Mesodermal cell (in vitro differentiated cells): ENCODE data around the gene EEF2.
A peak's percentile ranks its signal among the peaks of the same experiment; 100 is the strongest.
"Not testable (repeated sequence)": the region's sequence is repeated elsewhere in the genome, so short reads cannot be mapped to it uniquely, and the experiment has no call there.

Source experiments
- H3K27ac ChIP-seq: 2 replicates; pipeline ENCODE4 v1.7.0; 2013; ENCODE audit warnings: mild to moderate bottlenecking, low read depth, low read length, moderate library complexity; ENCODE audit not compliant: severe bottlenecking
- H3K36me3 ChIP-seq: 2 replicates; pipeline ENCODE4 v1.7.1; 2013; ENCODE audit warnings: mild to moderate bottlenecking, low read length, moderate library complexity; ENCODE audit not compliant: control insufficient read depth, insufficient read depth
- H3K4me1 ChIP-seq: one replicate; pipeline ENCODE4 v1.7.1; 2013; ENCODE audit warnings: mild to moderate bottlenecking, low read length; ENCODE audit not compliant: insufficient read depth, control insufficient read depth, poor library complexity, severe bottlenecking
- H3K4me3 ChIP-seq: 2 replicates; pipeline ENCODE4 v1.7.0; 2013; ENCODE audit warnings: low read length, control low read depth, mild to moderate bottlenecking; ENCODE audit not compliant: insufficient read depth, poor library complexity, severe bottlenecking; ENCODE audit errors: extremely low read depth
- H3K9me3 ChIP-seq: 2 replicates; pipeline ENCODE4 v1.7.1; 2013; ENCODE audit warnings: mild to moderate bottlenecking, low read length, moderate library complexity; ENCODE audit not compliant: control insufficient read depth
- WGBS, 2 experiments: methylation state at CpG; one replicate each; pipeline ENCODE4 v1.1.5; 2013; ENCODE audit warnings: missing lambda C conversion rate in 2 of 2; ENCODE audit not compliant: insufficient coverage in 2 of 2; 5-methylcytosine and 5-hydroxymethylcytosine counted together

EEF2 gene

DNA sequence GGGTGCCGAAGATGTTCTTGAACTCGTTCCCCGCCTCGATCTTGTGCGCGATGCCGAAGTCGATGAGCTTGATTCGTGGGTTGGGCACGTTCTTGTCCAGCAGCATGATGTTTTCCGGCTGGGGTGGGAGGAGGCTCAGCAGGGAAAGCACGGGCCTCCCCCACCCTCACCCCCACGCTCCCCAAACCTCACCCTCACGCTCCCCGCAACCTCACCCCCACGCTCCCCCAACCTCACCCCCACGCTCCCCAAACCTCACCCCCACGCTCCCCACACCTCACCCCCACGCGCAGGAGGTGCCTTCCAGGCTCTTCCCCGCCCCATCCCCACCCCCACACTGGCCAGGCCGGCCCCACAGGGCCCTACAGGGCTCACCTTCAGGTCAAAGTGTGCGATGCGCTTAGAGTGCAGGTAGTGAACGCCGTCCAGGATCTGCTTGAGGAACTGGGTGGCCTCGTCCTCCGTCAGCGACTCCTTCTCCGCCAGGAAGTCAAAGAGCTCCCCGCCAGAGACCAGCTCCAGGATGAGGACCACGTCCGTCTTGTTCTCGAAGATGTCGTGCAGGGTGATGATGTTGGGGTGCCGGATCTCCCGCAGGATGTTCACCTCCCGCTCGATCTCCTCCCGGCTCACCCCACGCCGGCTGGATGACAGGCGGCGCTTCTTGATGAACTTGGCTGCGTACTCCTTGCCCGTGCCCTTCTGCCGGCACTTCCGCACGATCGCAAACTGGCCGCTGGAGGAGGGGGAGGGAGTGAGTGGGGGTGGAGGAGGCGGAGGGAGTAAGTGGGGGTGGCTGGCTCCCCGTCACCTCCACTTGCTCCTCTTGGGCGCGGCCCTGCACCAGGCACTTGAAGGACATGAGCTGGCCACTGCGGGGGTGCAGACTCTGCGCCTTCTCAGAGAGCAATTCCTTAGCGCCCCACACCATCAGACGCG is 20.7 kb downstream of the EEF2 start:
- H3K9me3 ChIP-seq = no peaks in the 10 kb centered on the region
- no peak overlapping the region for H3K27ac ChIP-seq
- WGBS, 2 experiments = 95 to 98% methylated on average over 33 to 45 of the region's 60 CpGs
- H3K36me3 ChIP-seq = peaks cover 79% of the 10 kb centered on the region
- H3K4me1 ChIP-seq = peaks cover 30% of the 10 kb centered on the region
- no peak overlapping the region for H3K4me3 ChIP-seq

- 97 to 99% methylated on average over 31 to 32 of the region's 35 CpGs for WGBS, 2 experiments
- Histone ChIP-seq H3K4me1 (peaks cover 26% of the 10 kb centered on the region), H3K4me3 (no peak overlapping the region), H3K36me3 (peaks cover 88% of the 10 kb centered on the region), H3K9me3 (no peaks in the 10 kb centered on the region), H3K27ac (no peak overlapping the region)
These were observed 21.6 kb downstream of the EEF2 start for GRCh38 chr19:3963458-3964255.

- Histone ChIP-seq H3K9me3 (no peaks in the 10 kb centered on the region), H3K4me3 (no peak overlapping the region), H3K4me1 (peaks cover 5% of the 10 kb centered on the region), H3K27ac (no peak overlapping the region), H3K36me3 (peaks cover 89% of the 10 kb centered on the region)
- WGBS, 2 experiments = 97 to 98% methylated on average over 15 to 24 of the region's 24 CpGs
These were observed 24.3 kb downstream of the EEF2 start for GRCh38 chr19:3961007-3961406.

DNA sequence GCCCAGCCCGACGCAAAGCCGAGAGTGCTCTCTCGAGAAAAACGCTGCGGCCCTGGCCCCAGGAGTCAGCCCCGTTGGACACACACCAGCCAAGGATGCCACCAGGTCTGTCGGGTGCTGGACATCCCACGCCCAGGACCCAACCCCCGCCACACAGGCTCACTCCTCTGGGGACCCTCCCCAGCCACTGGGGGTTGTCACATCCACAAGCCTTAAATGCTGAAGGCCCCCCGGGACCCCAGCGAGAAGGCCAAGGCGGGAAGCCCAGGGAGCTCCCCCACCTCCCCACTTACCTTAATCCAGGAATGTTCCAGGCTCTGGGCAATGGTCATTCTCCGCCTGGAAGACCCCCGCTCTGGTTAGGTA is 25.5 kb downstream of the EEF2 start:
- 97 to 99% methylated on average over 9 to 10 of the region's 15 CpGs for WGBS, 2 experiments
- peaks cover 80% of the 10 kb centered on the region for H3K36me3 ChIP-seq
- H3K4me1 ChIP-seq = no peaks in the 10 kb centered on the region
- no peak overlapping the region for H3K27ac ChIP-seq
- H3K4me3 ChIP-seq = no peak overlapping the region
- H3K9me3 ChIP-seq = no peaks in the 10 kb centered on the region

GRCh38 chr19:3958836-3959765 is 26.2 kb downstream of the EEF2 start:
- H3K4me3 ChIP-seq = no peak overlapping the region
- no peaks in the 10 kb centered on the region for H3K9me3 ChIP-seq
- 97 to 98% methylated on average over 71 to 85 of the region's 86 CpGs for WGBS, 2 experiments
- H3K36me3 ChIP-seq = peaks cover 77% of the 10 kb centered on the region
- no peak overlapping the region for H3K27ac ChIP-seq
- no peaks in the 10 kb centered on the region for H3K4me1 ChIP-seq

DNA sequence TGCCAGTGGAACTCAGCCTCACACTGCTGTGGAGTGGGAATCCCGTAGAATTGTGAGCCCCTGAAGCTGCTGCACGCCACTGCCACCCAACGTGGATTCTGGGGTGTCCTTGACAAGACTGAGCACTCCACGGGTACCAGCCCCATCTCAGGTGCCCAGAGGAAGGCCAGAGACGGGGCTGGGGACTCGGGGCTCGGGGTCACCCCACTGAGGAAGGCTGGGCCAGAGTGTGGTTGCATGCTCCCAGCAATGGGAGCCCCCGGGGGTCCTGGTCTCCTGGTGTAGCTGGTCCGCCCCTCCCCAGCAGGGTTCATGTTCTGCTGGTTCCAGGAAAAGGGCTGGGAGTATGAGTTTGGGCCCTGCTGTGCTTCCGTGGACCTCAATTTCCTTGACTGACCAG is 29.6 kb downstream of the EEF2 start:
- peaks cover 6% of the 10 kb centered on the region for H3K4me1 ChIP-seq
- H3K36me3 ChIP-seq = peaks cover 45% of the 10 kb centered on the region
- no peak overlapping the region for H3K4me3 ChIP-seq
- H3K27ac ChIP-seq = no peak overlapping the region
- 96 to 98% methylated on average over 8 of the region's 10 CpGs for WGBS, 2 experiments
- H3K9me3 ChIP-seq = no peaks in the 10 kb centered on the region

- 96 to 97% methylated on average over 10 of the region's 13 CpGs for WGBS, 2 experiments
- not testable (repeated sequence) for H3K4me1 ChIP-seq, H3K27ac ChIP-seq, H3K4me3 ChIP-seq, H3K9me3 ChIP-seq
- peaks cover 42% of the 10 kb centered on the region for H3K36me3 ChIP-seq
These were observed 30.0 kb downstream of the EEF2 start for GRCh38 chr19:3955276-3955675.

GRCh38 chr19:3954107-3954506 is 31.2 kb downstream of the EEF2 start:
- Histone ChIP-seq H3K4me1 (peaks cover 6% of the 10 kb centered on the region), H3K9me3 (no peaks in the 10 kb centered on the region), H3K27ac (no peak overlapping the region), H3K4me3 (no peak overlapping the region), H3K36me3 (peaks cover 31% of the 10 kb centered on the region)
- 93 to 97% methylated on average over 10 to 12 of the region's 12 CpGs for WGBS, 2 experiments

DNA sequence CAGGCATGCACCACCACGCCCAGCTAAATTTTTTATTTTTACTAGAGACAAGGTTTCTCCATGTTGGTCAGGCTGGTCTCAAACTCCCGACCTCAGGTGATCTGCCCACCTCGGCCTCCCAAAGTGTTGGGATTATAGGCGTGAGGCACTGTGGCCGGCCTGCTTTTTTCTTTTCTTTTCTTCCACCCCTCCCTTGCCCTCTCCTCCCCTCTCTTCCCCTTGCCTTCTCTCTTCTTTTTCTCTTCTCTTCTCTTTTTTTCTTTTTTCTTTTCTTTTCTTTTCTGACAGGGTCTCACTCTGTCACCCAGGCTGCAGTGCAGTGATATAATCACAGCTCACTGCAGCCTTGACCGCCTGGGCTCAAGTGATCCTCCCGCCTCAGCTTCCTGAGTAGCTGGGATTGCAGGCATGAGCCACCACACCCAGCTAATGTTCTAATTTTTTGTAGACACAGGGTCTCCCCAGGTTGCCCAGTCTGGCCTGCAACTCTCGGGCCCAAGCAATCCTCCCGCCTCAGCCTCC is 32.4 kb downstream of the EEF2 start:
- Histone ChIP-seq H3K27ac (peak overlapping the region; percentile 59), H3K36me3 (peaks cover 18% of the 10 kb centered on the region)
- 88 to 95% methylated on average over 9 of the region's 9 CpGs for WGBS, 2 experiments
- not testable (repeated sequence) for H3K9me3 ChIP-seq, H3K4me1 ChIP-seq, H3K4me3 ChIP-seq
